ENCODE measurements around the gene ZCRB1.

ZCRB1 gene

GRCh38 chr12:42299392-42300308 lies 26.2 kb downstream of the ZCRB1 start:
- Histone ChIP-seq H3K4me1 (ENCODE audit: control insufficient read depth, insufficient read depth, low read length) (no peaks in the 10 kb centered on the region), H3K36me3 (ENCODE audit: control insufficient read depth, insufficient read depth, low read length) (no peaks in the 10 kb centered on the region), H3K27me3 (ENCODE audit: control insufficient read depth, insufficient read depth, low read length, poor library complexity, severe bottlenecking) (no peaks in the 10 kb centered on the region), H3K9me3 (ENCODE audit: control insufficient read depth, low read length) (no peaks in the 10 kb centered on the region), H3K4me3 (ENCODE audit: insufficient read depth, low read depth, low read length) (no peak overlapping the region), H3K27ac (ENCODE audit: insufficient read depth, low read depth, low read length, poor library complexity, severe bottlenecking) (no peak overlapping the region)
- WGBS, 2 experiments = 86% methylated on average over 7 of the region's 8 CpGs

- Histone ChIP-seq H3K36me3 (ENCODE audit: control insufficient read depth, insufficient read depth, low read length) (no peaks in the 10 kb centered on the region), H3K4me3 (ENCODE audit: insufficient read depth, low read depth, low read length) (no peak overlapping the region), H3K4me1 (ENCODE audit: control insufficient read depth, insufficient read depth, low read length) (no peaks in the 10 kb centered on the region), H3K27me3 (ENCODE audit: control insufficient read depth, insufficient read depth, low read length, poor library complexity, severe bottlenecking) (no peaks in the 10 kb centered on the region), H3K9me3 (ENCODE audit: control insufficient read depth, low read length) (no peaks in the 10 kb centered on the region), H3K27ac (ENCODE audit: insufficient read depth, low read depth, low read length, poor library complexity, severe bottlenecking) (no peak overlapping the region)
- WGBS, 2 experiments = 92 to 95% methylated on average over 4 of the region's 4 CpGs
Measured at GRCh38 chr12:42298887-42299286, 27.0 kb downstream of the ZCRB1 start.

GRCh38 chr12:42296503-42297109 lies 29.3 kb downstream of the ZCRB1 start:
- WGBS, 2 experiments = 82 to 88% methylated on average over 5 of the region's 5 CpGs
- no peaks in the 10 kb centered on the region for H3K4me1 ChIP-seq (ENCODE audit: control insufficient read depth, insufficient read depth, low read length)
- no peaks in the 10 kb centered on the region for H3K36me3 ChIP-seq (ENCODE audit: control insufficient read depth, insufficient read depth, low read length)

DNA sequence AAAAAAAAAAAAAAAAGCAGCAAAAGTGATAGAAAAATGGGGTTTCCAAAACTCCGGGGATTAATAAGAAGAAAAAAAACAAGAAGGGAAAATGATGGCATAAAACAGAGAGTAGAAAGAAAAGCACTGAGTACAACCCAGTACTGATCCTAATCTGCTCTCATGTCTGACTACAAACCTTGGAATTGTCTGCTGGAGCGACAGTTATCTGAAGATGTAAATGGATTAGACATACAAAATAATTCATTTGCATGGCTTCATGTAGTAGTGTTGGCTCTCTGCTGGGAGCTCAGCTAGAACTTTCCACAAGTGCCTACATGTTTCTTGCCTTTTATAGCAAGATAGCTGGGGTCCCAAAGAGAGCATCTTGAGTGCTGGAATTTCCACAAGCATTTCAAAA lies 34.2 kb downstream of the ZCRB1 start:
- H3K27ac ChIP-seq (ENCODE audit: insufficient read depth, low read depth, low read length, poor library complexity, severe bottlenecking) = no peak overlapping the region
- H3K9me3 ChIP-seq (ENCODE audit: control insufficient read depth, low read length) = no peaks in the 10 kb centered on the region
- no peak overlapping the region for H3K4me3 ChIP-seq (ENCODE audit: insufficient read depth, low read depth, low read length)
- no peaks in the 10 kb centered on the region for H3K27me3 ChIP-seq (ENCODE audit: control insufficient read depth, insufficient read depth, low read length, poor library complexity, severe bottlenecking)
- no peaks in the 10 kb centered on the region for H3K4me1 ChIP-seq (ENCODE audit: control insufficient read depth, insufficient read depth, low read length)
- H3K36me3 ChIP-seq (ENCODE audit: control insufficient read depth, insufficient read depth, low read length) = no peaks in the 10 kb centered on the region
- WGBS, 2 experiments = 88 to 94% methylated on average over 2 of the region's 2 CpGs

More at GRCh38 chr12:42296503-42297109, 29.3 kb downstream of the ZCRB1 start:
- Histone ChIP-seq H3K27ac (ENCODE audit: insufficient read depth, low read depth, low read length, poor library complexity, severe bottlenecking) (no peak overlapping the region), H3K27me3 (ENCODE audit: control insufficient read depth, insufficient read depth, low read length, poor library complexity, severe bottlenecking) (no peaks in the 10 kb centered on the region), H3K9me3 (ENCODE audit: control insufficient read depth, low read length) (no peaks in the 10 kb centered on the region), H3K4me3 (ENCODE audit: insufficient read depth, low read depth, low read length) (no peak overlapping the region)

- H3K36me3 ChIP-seq (ENCODE audit: control insufficient read depth, insufficient read depth, low read length) = no peaks in the 10 kb centered on the region
- no peaks in the 10 kb centered on the region for H3K27me3 ChIP-seq (ENCODE audit: control insufficient read depth, insufficient read depth, low read length, poor library complexity, severe bottlenecking)
- no peak overlapping the region for H3K4me3 ChIP-seq (ENCODE audit: insufficient read depth, low read depth, low read length)
- 88 to 92% methylated on average over 9 of the region's 9 CpGs for WGBS, 2 experiments
- no peak overlapping the region for H3K27ac ChIP-seq (ENCODE audit: insufficient read depth, low read depth, low read length, poor library complexity, severe bottlenecking)
- no peaks in the 10 kb centered on the region for H3K9me3 ChIP-seq (ENCODE audit: control insufficient read depth, low read length)
- H3K4me1 ChIP-seq (ENCODE audit: control insufficient read depth, insufficient read depth, low read length) = no peaks in the 10 kb centered on the region
Measured at GRCh38 chr12:42288544-42288943, 37.4 kb downstream of the ZCRB1 start.

DNA sequence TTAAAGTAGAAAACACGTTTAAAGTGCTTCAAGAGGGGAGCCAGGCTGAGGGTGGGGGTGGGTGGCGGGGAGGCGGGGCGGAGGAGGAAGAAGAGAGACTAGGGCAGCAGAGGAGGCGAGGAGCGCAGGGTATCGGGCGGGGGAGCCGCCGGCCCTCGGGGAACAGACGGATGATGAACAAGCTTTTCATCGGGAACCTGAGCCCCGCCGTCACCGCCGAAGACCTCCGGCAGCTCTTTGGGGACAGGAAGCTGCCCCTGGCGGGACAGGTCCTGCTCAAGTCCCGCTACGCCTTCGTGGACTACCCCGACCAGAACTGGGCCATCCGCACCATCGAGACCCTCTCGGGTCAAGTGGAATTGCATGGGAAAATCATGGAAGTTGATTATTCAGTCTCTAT lies 39.2 kb downstream of the ZCRB1 start:
- H3K27me3 ChIP-seq (ENCODE audit: control insufficient read depth, insufficient read depth, low read length, poor library complexity, severe bottlenecking) = no peaks in the 10 kb centered on the region
- no peak overlapping the region for H3K4me3 ChIP-seq (ENCODE audit: insufficient read depth, low read depth, low read length)
- H3K9me3 ChIP-seq (ENCODE audit: control insufficient read depth, low read length) = no peaks in the 10 kb centered on the region
- H3K36me3 ChIP-seq (ENCODE audit: control insufficient read depth, insufficient read depth, low read length) = no peaks in the 10 kb centered on the region
- H3K4me1 ChIP-seq (ENCODE audit: control insufficient read depth, insufficient read depth, low read length) = no peaks in the 10 kb centered on the region
- 93% methylated on average over 26 of the region's 26 CpGs for WGBS, 2 experiments
- no peak overlapping the region for H3K27ac ChIP-seq (ENCODE audit: insufficient read depth, low read depth, low read length, poor library complexity, severe bottlenecking)

GRCh38 chr12:42285431-42285830 lies 40.5 kb downstream of the ZCRB1 start:
- Histone ChIP-seq H3K4me3 (ENCODE audit: insufficient read depth, low read depth, low read length) (no peak overlapping the region), H3K9me3 (ENCODE audit: control insufficient read depth, low read length) (no peaks in the 10 kb centered on the region), H3K4me1 (ENCODE audit: control insufficient read depth, insufficient read depth, low read length) (no peaks in the 10 kb centered on the region), H3K27ac (ENCODE audit: insufficient read depth, low read depth, low read length, poor library complexity, severe bottlenecking) (no peak overlapping the region), H3K27me3 (ENCODE audit: control insufficient read depth, insufficient read depth, low read length, poor library complexity, severe bottlenecking) (no peaks in the 10 kb centered on the region), H3K36me3 (ENCODE audit: control insufficient read depth, insufficient read depth, low read length) (no peaks in the 10 kb centered on the region)
- WGBS, 2 experiments = 100% methylated on average over 1 to 2 of the region's 2 CpGs

- 94 to 98% methylated on average over 2 of the region's 2 CpGs for WGBS, 2 experiments
- H3K27ac ChIP-seq (ENCODE audit: insufficient read depth, low read depth, low read length, poor library complexity, severe bottlenecking) = no peak overlapping the region
- no peaks in the 10 kb centered on the region for H3K4me1 ChIP-seq (ENCODE audit: control insufficient read depth, insufficient read depth, low read length)
- H3K36me3 ChIP-seq (ENCODE audit: control insufficient read depth, insufficient read depth, low read length) = no peaks in the 10 kb centered on the region
- no peak overlapping the region for H3K4me3 ChIP-seq (ENCODE audit: insufficient read depth, low read depth, low read length)
- H3K27me3 ChIP-seq (ENCODE audit: control insufficient read depth, insufficient read depth, low read length, poor library complexity, severe bottlenecking) = no peaks in the 10 kb centered on the region
- H3K9me3 ChIP-seq (ENCODE audit: control insufficient read depth, low read length) = no peaks in the 10 kb centered on the region
Measured at GRCh38 chr12:42284876-42285275, 41.0 kb downstream of the ZCRB1 start.

DNA sequence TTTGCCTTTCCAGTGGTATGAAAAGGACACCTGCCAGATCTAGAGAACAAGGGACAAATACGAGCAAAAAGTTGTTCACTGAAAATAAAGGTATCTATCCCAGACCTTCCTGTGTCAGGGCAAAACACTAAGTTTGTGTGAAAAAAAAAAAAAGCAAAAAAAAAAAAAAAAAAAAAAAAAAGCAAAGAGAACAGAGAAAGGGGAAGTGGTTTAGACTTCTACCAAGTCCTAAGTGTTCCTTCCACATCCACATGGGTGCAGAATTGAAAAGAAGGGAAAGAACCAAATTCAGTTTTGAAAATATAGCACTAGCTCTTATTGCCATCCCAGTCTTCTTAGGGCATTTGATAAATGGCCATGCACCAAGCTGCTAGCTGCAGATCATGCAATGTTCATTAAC lies 41.7 kb downstream of the ZCRB1 start:
- no peaks in the 10 kb centered on the region for H3K4me1 ChIP-seq (ENCODE audit: control insufficient read depth, insufficient read depth, low read length)
- H3K4me3 ChIP-seq (ENCODE audit: insufficient read depth, low read depth, low read length) = no peak overlapping the region
- no peaks in the 10 kb centered on the region for H3K9me3 ChIP-seq (ENCODE audit: control insufficient read depth, low read length)
- H3K27ac ChIP-seq (ENCODE audit: insufficient read depth, low read depth, low read length, poor library complexity, severe bottlenecking) = no peak overlapping the region
- no peaks in the 10 kb centered on the region for H3K27me3 ChIP-seq (ENCODE audit: control insufficient read depth, insufficient read depth, low read length, poor library complexity, severe bottlenecking)
- 93 to 100% methylated on average over 1 of the region's 1 CpG for WGBS, 2 experiments
- no peaks in the 10 kb centered on the region for H3K36me3 ChIP-seq (ENCODE audit: control insufficient read depth, insufficient read depth, low read length)

- no peaks in the 10 kb centered on the region for H3K4me1 ChIP-seq (ENCODE audit: control insufficient read depth, insufficient read depth, low read length)
- no peak overlapping the region for H3K4me3 ChIP-seq (ENCODE audit: insufficient read depth, low read depth, low read length)
- no peaks in the 10 kb centered on the region for H3K36me3 ChIP-seq (ENCODE audit: control insufficient read depth, insufficient read depth, low read length)
- H3K27ac ChIP-seq (ENCODE audit: insufficient read depth, low read depth, low read length, poor library complexity, severe bottlenecking) = no peak overlapping the region
- H3K9me3 ChIP-seq (ENCODE audit: control insufficient read depth, low read length) = no peaks in the 10 kb centered on the region
- no peaks in the 10 kb centered on the region for H3K27me3 ChIP-seq (ENCODE audit: control insufficient read depth, insufficient read depth, low read length, poor library complexity, severe bottlenecking)
Measured at GRCh38 chr12:42283739-42284138, 42.2 kb downstream of the ZCRB1 start.

Data from ectodermal cell (in vitro differentiated cells).